B cell (primary cell): ENCODE measurements around the gene STPG1.

Source experiments
- EZH2 ChIP-seq: IDR thresholded peaks from 2 replicates; pipeline ENCODE4 v1.6.1; 2012; ENCODE audit warnings: borderline replicate concordance, low read depth, mild to moderate bottlenecking, moderate library complexity, low read length; ENCODE audit not compliant: insufficient read depth, poor library complexity, severe bottlenecking
- TF ChIP-seq, protein P1 (sequence below): fragments of 200-600 bp; IDR thresholded peaks from one replicate; pipeline ENCODE4 v1.8.0; 2022; ENCODE audit warnings: antibody characterized with exemption, mild to moderate bottlenecking

DNA sequence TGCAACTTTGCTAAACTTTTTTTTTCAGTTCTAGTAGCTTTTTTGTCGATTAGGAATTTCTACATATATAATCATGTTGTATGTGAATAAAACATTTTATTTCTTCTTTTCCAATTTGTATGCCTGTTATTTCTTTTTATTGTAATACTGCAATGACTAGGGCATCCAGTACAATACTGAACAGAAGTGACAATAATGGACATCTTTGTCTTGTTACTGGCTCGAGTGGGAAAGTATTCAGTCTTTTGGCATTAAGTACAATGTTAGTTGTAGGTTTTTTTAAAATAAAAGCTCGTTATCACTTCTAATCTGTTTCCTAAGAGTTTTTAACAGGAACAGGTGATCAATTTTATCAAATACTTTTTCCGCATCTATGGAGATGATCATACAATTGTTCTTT is 9.8 kb downstream of the STPG1 start:
- TF ChIP-seq, protein P1, sequence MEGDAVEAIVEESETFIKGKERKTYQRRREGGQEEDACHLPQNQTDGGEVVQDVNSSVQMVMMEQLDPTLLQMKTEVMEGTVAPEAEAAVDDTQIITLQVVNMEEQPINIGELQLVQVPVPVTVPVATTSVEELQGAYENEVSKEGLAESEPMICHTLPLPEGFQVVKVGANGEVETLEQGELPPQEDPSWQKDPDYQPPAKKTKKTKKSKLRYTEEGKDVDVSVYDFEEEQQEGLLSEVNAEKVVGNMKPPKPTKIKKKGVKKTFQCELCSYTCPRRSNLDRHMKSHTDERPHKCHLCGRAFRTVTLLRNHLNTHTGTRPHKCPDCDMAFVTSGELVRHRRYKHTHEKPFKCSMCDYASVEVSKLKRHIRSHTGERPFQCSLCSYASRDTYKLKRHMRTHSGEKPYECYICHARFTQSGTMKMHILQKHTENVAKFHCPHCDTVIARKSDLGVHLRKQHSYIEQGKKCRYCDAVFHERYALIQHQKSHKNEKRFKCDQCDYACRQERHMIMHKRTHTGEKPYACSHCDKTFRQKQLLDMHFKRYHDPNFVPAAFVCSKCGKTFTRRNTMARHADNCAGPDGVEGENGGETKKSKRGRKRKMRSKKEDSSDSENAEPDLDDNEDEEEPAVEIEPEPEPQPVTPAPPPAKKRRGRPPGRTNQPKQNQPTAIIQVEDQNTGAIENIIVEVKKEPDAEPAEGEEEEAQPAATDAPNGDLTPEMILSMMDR, result no peak
- TF ChIP-seq EZH2, result no peak
